A549 (cell line): ENCODE data around the gene ST8SIA1. TPM values are rescaled to one million over a fixed set of nuclear protein-coding genes. Genes with fewer than 3 reads are reported as not detected.

Experiments
- ATAC-seq, 2 experiments: fragments of 200-7000 bp in 1 of 2; fragments of >200 bp in 1 of 2; cut with Nextera tagmentation in 1 of 2; cut with Tn5 transposase in 1 of 2; 3 replicates each; pipeline versions ENCODE4 v1.8.0 to v1.9.1; 2018 to 2020; ENCODE audit warnings: mild to moderate bottlenecking in 1 of 2, moderate library complexity in 1 of 2
- CTCF ChIA-PET: fragments of 300-600 bp; sonication (Branson Sonifier 250); formaldehyde crosslinking; extraction: SDS; loops from one replicate; lab custom pipeline; 2021; ENCODE audit warnings: antibody characterized with exemption, inconsistent platforms; lab: Yijun Ruan, JAX
- POLR2A ChIA-PET: fragments of 350-600 bp; formaldehyde crosslinking; extraction: SDS; loops from one replicate; lab custom pipeline; 2021; ENCODE audit warnings: antibody characterized with exemption, inconsistent platforms; lab: Yijun Ruan, JAX
- DNase-seq, 2 experiments: peaks; one replicate each; pipeline versions ENCODE4 v3.0.0 to v3.0.0-alpha.2; 2011 to 2016; ENCODE audit warnings: low read depth in 1 of 2, low spot score in 1 of 2
- FAIRE-seq: peaks from 2 replicates; lab custom pipeline; 2011; peaks lifted over from hg19 to GRCh38; lab: Jason Lieb, UNC
- H3K27ac ChIP-seq, 2 experiments: fragments of >200 bp; sonication (Bioruptor Twin); formaldehyde crosslinking; 3 replicates each; pipeline ENCODE4 v1.5.1; 2016 to 2017
- H3K4me1 ChIP-seq: fragments of >200 bp; sonication (Bioruptor Twin); formaldehyde crosslinking; 3 replicates; pipeline ENCODE4 v1.6.1; 2016
- H3K4me2 ChIP-seq: fragments of >200 bp; sonication (Bioruptor Twin); formaldehyde crosslinking; 3 replicates; pipeline ENCODE4 v1.6.1; 2016
- H3K4me3 ChIP-seq: fragments of >200 bp; sonication (Bioruptor Twin); formaldehyde crosslinking; 3 replicates; pipeline ENCODE4 v1.5.1; 2016
- H3K9me3 ChIP-seq: fragments of >200 bp; sonication (Bioruptor Twin); formaldehyde crosslinking; 3 replicates; pipeline ENCODE4 v1.6.1; 2016
- CBX8 ChIP-seq: fragments of 200-600 bp; sonication (generic); IDR thresholded peaks from 2 replicates; pipeline ENCODE4 v1.6.1; 2016
- CHD2 ChIP-seq: fragments of 150-350 bp; IDR thresholded peaks from 2 replicates; pipeline ENCODE4 v1.6.1; 2014; ENCODE audit warnings: low read length; ENCODE audit not compliant: partially characterized antibody
- EHF ChIP-seq: fragments of 250-450 bp; sonication (Bioruptor Pico); IDR thresholded peaks from 2 replicates; pipeline ENCODE4 v1.5.0; 2020; ENCODE audit warnings: mild to moderate bottlenecking
- EHMT2 ChIP-seq: fragments of 200-600 bp; sonication (generic); IDR thresholded peaks from 2 replicates; pipeline ENCODE4 v1.6.1; 2016; ENCODE audit warnings: antibody characterized with exemption, low read depth, mild to moderate bottlenecking, moderate library complexity
- HDAC2 ChIP-seq: fragments of 200-600 bp; sonication (generic); IDR thresholded peaks from 2 replicates; pipeline ENCODE4 v1.6.1; 2016
- HEYL ChIP-seq: fragments of 250-450 bp; sonication (Bioruptor Pico); IDR thresholded peaks from 2 replicates; pipeline ENCODE4 v1.8.0; 2021; ENCODE audit warnings: mild to moderate bottlenecking, moderate library complexity
- HOXA7 ChIP-seq: fragments of 250-450 bp; sonication (Bioruptor Pico); IDR thresholded peaks from 2 replicates; pipeline ENCODE4 v1.5.0; 2020; ENCODE audit warnings: mild to moderate bottlenecking, moderate library complexity
- HOXB13 ChIP-seq: fragments of 250-450 bp; sonication (Bioruptor Pico); IDR thresholded peaks from 2 replicates; pipeline ENCODE4 v1.5.0; 2020; ENCODE audit warnings: low read depth, mild to moderate bottlenecking, moderate library complexity
- JUN ChIP-seq, 2 experiments: fragments of >200 bp; sonication (Bioruptor Twin); formaldehyde crosslinking; IDR thresholded peaks; 2 replicates in 1 of 2; 3 replicates in 1 of 2; pipeline ENCODE4 v1.6.1; 2016 to 2017
- MAZ ChIP-seq: fragments of 150-350 bp; IDR thresholded peaks from 2 replicates; pipeline ENCODE4 v1.6.1; 2014; ENCODE audit warnings: antibody characterized with exemption, low read depth, low read length, borderline replicate concordance
- NFE2L2 ChIP-seq: fragments of 150-350 bp; conservative IDR thresholded peaks from 2 replicates; pipeline ENCODE4 v1.6.1; 2014; ENCODE audit warnings: low read length
- RAD21 ChIP-seq, 2 experiments: fragments of >200 bp in 1 of 2; sonication (Bioruptor Twin) in 1 of 2; formaldehyde crosslinking in 1 of 2; IDR thresholded peaks in 1 of 2; conservative IDR thresholded peaks in 1 of 2; 2 replicates in 1 of 2; 3 replicates in 1 of 2; pipeline ENCODE4 v1.6.1; 2012 to 2018; ENCODE audit warnings: inconsistent platforms in 1 of 2
- RARB ChIP-seq: fragments of 250-450 bp; sonication (Bioruptor Pico); IDR thresholded peaks from 2 replicates; pipeline ENCODE4 v1.8.0; 2021; ENCODE audit warnings: mild to moderate bottlenecking, moderate library complexity
- SMC3 ChIP-seq: fragments of >200 bp; sonication (Bioruptor Twin); formaldehyde crosslinking; IDR thresholded peaks from 3 replicates; pipeline ENCODE4 v1.6.1; 2018; ENCODE audit warnings: inconsistent platforms
- TFCP2L1 ChIP-seq: fragments of 250-450 bp; sonication (Bioruptor Pico); IDR thresholded peaks from 2 replicates; pipeline ENCODE4 v1.5.0; 2021; ENCODE audit warnings: mild to moderate bottlenecking
- ZNF302 ChIP-seq: fragments of 250-450 bp; sonication (Bioruptor Pico); IDR thresholded peaks from 2 replicates; pipeline ENCODE4 v1.9.0; 2021; ENCODE audit warnings: inconsistent platforms, mild to moderate bottlenecking, moderate library complexity
- ZSCAN20 ChIP-seq: fragments of 250-450 bp; sonication (Bioruptor Pico); IDR thresholded peaks from 2 replicates; pipeline ENCODE4 v1.8.0; 2022; ENCODE audit warnings: mild to moderate bottlenecking, moderate library complexity
- WGBS: methylation state at CpG from one replicate; pipeline ENCODE4 v1.1.6; 2017; ENCODE audit errors: missing lambda C conversion rate; 5-methylcytosine and 5-hydroxymethylcytosine counted together
- polyA plus RNA-seq, 4 experiments: library from polyadenylated mRNA; depleted of rRNA in 3 of 4; stranded (reverse); fragments of >200 nt; fragmentation: RNase III in 1 of 4; extraction: RNeasy Plus Mini Kit Qiagen cat#74134 plus additional on column Dnase treatment in 1 of 4; gene quantifications; 2 replicates in 3 of 4; 3 replicates in 1 of 4; pipeline ENCODE4 v1.2.3, GENCODE V29; 2011 to 2017
- TF ChIP-seq, protein P1 (sequence below): fragments of 150-350 bp; IDR thresholded peaks from 2 replicates; pipeline ENCODE4 v1.6.1; 2014; ENCODE audit warnings: low read depth, mild to moderate bottlenecking, low read length
- TF ChIP-seq, protein P2 (sequence below): IDR thresholded peaks from 2 replicates; pipeline ENCODE4 v1.6.1; 2012
- TF ChIP-seq, protein P3 (sequence below): IDR thresholded peaks from 2 replicates; pipeline ENCODE4 v1.6.1; 2012
- TF ChIP-seq, protein P4 (sequence below): fragments of 250-450 bp; sonication (Bioruptor Pico); IDR thresholded peaks from 2 replicates; pipeline ENCODE4 v1.5.0; 2021; ENCODE audit warnings: mild to moderate bottlenecking, moderate library complexity, borderline replicate concordance
- TF ChIP-seq, protein P5 (sequence below): fragments of 450-650 bp; IDR thresholded peaks from 2 replicates; pipeline ENCODE4 v1.6.1; 2014; ENCODE audit warnings: antibody characterized with exemption

The ST8SIA1 gene
- polyA plus RNA-seq, 2 of the 4 experiments (the other 2 are of a cell fraction) = 0.41 to 1.1 TPM

DNA sequence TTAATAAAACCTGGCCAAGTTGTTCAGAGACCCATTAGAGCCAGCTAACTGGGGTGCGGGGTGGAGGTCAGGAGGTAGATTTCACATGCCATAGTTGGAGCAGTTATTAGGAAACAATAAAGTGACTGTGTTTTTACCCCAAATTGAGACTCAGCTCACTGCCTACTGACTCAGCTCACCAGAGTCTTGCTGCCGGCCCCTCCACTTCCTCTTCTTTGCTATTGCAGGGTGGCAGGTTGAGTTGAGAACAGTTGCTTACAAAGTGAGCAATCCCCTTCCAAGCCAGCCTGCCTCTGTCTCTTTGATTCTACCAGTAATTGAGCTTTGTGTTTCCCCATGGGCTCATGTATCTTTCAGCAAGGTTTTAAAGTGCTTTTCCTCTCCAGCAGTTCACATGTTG, 12.9 kb downstream of the ST8SIA1 start:
- no peaks in the 10 kb centered on the region for H3K9me3 ChIP-seq
- DNase-seq (no peak), FAIRE-seq (no peak), ATAC-seq (no peak)
- no peak overlapping the region for H3K4me3 ChIP-seq
- no peak overlapping the region for H3K4me2 ChIP-seq
- POLR2A ChIA-PET = no interaction called here
- 48% methylated on average over 2 of the region's 2 CpGs for WGBS
- H3K27ac ChIP-seq = no peak overlapping the region
- CTCF ChIA-PET = interaction anchor here (0.9 to 1.5 kb wide), 2 partner anchors 8 to 14 kb away, joined by 3 to 4 read pairs; no protein-coding TSS in a partner anchor
- H3K4me1 ChIP-seq = no peaks in the 10 kb centered on the region
- TF ChIP-seq ZSCAN20 (CRISPR knock-in tag) (no peak), HEYL (no peak), MAZ (no peak), CHD2 (no peak), CBX8 (no peak), RAD21 (conservative IDR thresholded peaks at IDR 0.05 in 1 of 2, IDR thresholded peaks at IDR 0.05 in 1 of 2) (no peak), ZNF302 (CRISPR knock-in tag) (no peak), HDAC2 (no peak), EHMT2 (no peak), HOXA7 (CRISPR knock-in tag) (no peak)
- TF ChIP-seq, protein P1, sequence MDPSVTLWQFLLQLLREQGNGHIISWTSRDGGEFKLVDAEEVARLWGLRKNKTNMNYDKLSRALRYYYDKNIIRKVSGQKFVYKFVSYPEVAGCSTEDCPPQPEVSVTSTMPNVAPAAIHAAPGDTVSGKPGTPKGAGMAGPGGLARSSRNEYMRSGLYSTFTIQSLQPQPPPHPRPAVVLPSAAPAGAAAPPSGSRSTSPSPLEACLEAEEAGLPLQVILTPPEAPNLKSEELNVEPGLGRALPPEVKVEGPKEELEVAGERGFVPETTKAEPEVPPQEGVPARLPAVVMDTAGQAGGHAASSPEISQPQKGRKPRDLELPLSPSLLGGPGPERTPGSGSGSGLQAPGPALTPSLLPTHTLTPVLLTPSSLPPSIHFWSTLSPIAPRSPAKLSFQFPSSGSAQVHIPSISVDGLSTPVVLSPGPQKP = no peak
- TF ChIP-seq, protein P2, sequence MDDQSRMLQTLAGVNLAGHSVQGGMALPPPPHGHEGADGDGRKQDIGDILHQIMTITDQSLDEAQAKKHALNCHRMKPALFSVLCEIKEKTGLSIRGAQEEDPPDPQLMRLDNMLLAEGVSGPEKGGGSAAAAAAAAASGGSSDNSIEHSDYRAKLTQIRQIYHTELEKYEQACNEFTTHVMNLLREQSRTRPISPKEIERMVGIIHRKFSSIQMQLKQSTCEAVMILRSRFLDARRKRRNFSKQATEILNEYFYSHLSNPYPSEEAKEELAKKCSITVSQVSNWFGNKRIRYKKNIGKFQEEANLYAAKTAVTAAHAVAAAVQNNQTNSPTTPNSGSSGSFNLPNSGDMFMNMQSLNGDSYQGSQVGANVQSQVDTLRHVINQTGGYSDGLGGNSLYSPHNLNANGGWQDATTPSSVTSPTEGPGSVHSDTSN = no peak
- TF ChIP-seq, protein P3, sequence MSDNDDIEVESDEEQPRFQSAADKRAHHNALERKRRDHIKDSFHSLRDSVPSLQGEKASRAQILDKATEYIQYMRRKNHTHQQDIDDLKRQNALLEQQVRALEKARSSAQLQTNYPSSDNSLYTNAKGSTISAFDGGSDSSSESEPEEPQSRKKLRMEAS = no peak
- TF ChIP-seq, protein P4, sequence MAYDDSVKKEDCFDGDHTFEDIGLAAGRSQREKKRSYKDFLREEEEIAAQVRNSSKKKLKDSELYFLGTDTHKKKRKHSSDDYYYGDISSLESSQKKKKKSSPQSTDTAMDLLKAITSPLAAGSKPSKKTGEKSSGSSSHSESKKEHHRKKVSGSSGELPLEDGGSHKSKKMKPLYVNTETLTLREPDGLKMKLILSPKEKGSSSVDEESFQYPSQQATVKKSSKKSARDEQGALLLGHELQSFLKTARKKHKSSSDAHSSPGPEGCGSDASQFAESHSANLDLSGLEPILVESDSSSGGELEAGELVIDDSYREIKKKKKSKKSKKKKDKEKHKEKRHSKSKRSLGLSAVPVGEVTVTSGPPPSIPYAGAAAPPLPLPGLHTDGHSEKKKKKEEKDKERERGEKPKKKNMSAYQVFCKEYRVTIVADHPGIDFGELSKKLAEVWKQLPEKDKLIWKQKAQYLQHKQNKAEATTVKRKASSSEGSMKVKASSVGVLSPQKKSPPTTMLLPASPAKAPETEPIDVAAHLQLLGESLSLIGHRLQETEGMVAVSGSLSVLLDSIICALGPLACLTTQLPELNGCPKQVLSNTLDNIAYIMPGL (CRISPR knock-in tag) = no peak
- TF ChIP-seq, protein P5, sequence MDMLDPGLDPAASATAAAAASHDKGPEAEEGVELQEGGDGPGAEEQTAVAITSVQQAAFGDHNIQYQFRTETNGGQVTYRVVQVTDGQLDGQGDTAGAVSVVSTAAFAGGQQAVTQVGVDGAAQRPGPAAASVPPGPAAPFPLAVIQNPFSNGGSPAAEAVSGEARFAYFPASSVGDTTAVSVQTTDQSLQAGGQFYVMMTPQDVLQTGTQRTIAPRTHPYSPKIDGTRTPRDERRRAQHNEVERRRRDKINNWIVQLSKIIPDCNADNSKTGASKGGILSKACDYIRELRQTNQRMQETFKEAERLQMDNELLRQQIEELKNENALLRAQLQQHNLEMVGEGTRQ = no peak

DNA sequence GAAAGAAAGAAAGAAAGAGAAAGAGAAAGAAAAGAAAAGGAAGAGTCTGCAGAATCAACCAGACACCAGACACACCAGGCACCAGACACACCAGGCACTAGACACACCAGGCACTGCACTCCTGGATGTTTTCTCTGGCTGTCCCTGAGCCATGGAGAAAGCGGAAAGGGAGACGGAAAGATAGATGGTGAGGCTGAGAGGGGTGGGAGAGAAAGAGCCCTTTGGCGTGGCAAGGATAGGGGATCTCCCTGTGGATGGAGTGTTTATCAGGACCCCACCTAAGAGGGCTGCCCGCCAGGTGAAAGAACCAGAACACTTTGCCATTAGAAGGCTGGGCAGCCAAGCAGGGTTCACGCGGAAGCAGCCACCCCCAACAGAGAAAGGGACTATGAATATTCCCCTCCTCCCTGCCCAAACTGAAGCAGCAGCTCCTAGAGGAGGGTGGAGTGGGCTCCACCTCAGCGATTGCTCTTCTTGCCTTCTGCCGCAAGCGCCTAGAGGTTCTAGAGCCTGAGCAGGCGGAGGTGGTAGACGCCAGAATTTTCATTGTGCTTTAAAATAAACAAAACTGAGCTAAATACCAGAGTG, 13.4 kb downstream of the ST8SIA1 start:
- no peak overlapping the region for H3K4me2 ChIP-seq
- no peak overlapping the region for H3K4me3 ChIP-seq
- 71% methylated on average over 11 of the region's 11 CpGs for WGBS
- FAIRE-seq (no peak), ATAC-seq (no peak; a peak in 1 of 6 replicates), DNase-seq (no peak)
- H3K9me3 ChIP-seq = no peaks in the 10 kb centered on the region
- POLR2A ChIA-PET = no interaction called here
- H3K4me1 ChIP-seq = no peaks in the 10 kb centered on the region
- H3K27ac ChIP-seq = no peak overlapping the region
- TF ChIP-seq, protein P1 = no peak
- TF ChIP-seq EHF (no peak), TFCP2L1 (CRISPR knock-in tag) (no peak), ZNF302 (CRISPR knock-in tag) (no peak), RARB (CRISPR knock-in tag) (no peak), SMC3 (no peak), NFE2L2 (no peak), MAZ (no peak), HEYL (no peak), HOXA7 (CRISPR knock-in tag) (no peak), HOXB13 (CRISPR knock-in tag) (no peak), JUN (IDR thresholded peaks at IDR 0.05) (no peak)
- TF ChIP-seq, protein P4 (CRISPR knock-in tag) = no peak
- CTCF ChIA-PET = interaction anchor here (0.9 to 1.5 kb wide), 2 partner anchors 8 to 14 kb away, joined by 3 to 4 read pairs; no protein-coding TSS in a partner anchor
